H1 (cell line): ENCODE measurements around the gene CHST13. TPM values are rescaled to one million over a fixed set of nuclear protein-coding genes. Genes with fewer than 3 reads are reported as not detected.

ENCODE experiments used
- CTCF ChIA-PET: fragments of 300-600 bp; sonication (Branson Sonifier 250); formaldehyde crosslinking; loops from one replicate; lab custom pipeline; 2021; ENCODE audit not compliant: partially characterized antibody; lab: Charles Lee
- POLR2A ChIA-PET: fragments of 300-600 bp; sonication (Branson Sonifier 250); formaldehyde crosslinking; loops from one replicate; lab custom pipeline; 2021; ENCODE audit warnings: inconsistent platforms; ENCODE audit not compliant: partially characterized antibody; lab: Charles Lee
- DNase-seq, 2 experiments: peaks; one replicate each; pipeline versions ENCODE4 v3.0.0 to v3.0.0-alpha.2; 2010 to 2022; ENCODE audit warnings: low spot score in 2 of 2, low read depth in 1 of 2, mixed read lengths in 1 of 2
- FAIRE-seq: peaks from 2 replicates; lab custom pipeline; 2011; peaks lifted over from hg19 to GRCh38; lab: Jason Lieb, UNC
- H2AFZ ChIP-seq: 2 replicates; pipeline ENCODE4 v1.8.1; 2012; ENCODE audit warnings: low read length, inconsistent platforms
- H2AK5ac ChIP-seq: 2 replicates; pipeline ENCODE4 v1.6.1; 2013; ENCODE audit warnings: low read depth, low read length
- H2BK120ac ChIP-seq: replicated peaks from 2 replicates; pipeline ENCODE3; 2013; ENCODE audit warnings: low read depth, low read length, inconsistent platforms
- H2BK12ac ChIP-seq: 2 replicates; pipeline ENCODE4 v1.6.1; 2013; ENCODE audit warnings: low read depth, low read length
- H2BK15ac ChIP-seq: 2 replicates; pipeline ENCODE4 v1.6.1; 2013; ENCODE audit warnings: low read length
- H2BK20ac ChIP-seq: 2 replicates; pipeline ENCODE4 v1.6.1; 2013; ENCODE audit warnings: low read length
- H2BK5ac ChIP-seq: 2 replicates; pipeline ENCODE4 v1.6.1; 2013; ENCODE audit warnings: low read depth, low read length
- H3K14ac ChIP-seq: 2 replicates; pipeline ENCODE4 v1.6.1; 2013; ENCODE audit warnings: inconsistent platforms; ENCODE audit not compliant: insufficient read length
- H3K18ac ChIP-seq: 2 replicates; pipeline ENCODE4 v1.6.1; 2013; ENCODE audit warnings: low read length; ENCODE audit errors: extremely low read depth
- H3K23ac ChIP-seq: 2 replicates; pipeline ENCODE4 v1.6.1; 2013; ENCODE audit warnings: inconsistent platforms; ENCODE audit not compliant: insufficient read length
- H3K23me2 ChIP-seq: 2 replicates; pipeline ENCODE4 v1.6.1; 2013; ENCODE audit warnings: low read depth, low read length
- H3K27ac ChIP-seq: 2 replicates; pipeline ENCODE4 v1.6.1; 2011; ENCODE audit warnings: low read depth, low read length, inconsistent platforms
- H3K27me3 ChIP-seq, 4 experiments: replicated peaks in 1 of 4; 1 replicate in 1 of 4; 2 replicates in 3 of 4; pipeline versions ENCODE4 v1.6.1 to v1.8.1; 2011 to 2013; ENCODE audit warnings: low read length in 3 of 4, mild to moderate bottlenecking in 3 of 4, inconsistent platforms in 2 of 4, mixed read lengths in 2 of 4, moderate library complexity in 1 of 4; ENCODE audit not compliant: control insufficient read depth in 3 of 4, insufficient read depth in 3 of 4; ENCODE audit errors: extremely low read depth in 1 of 4
- H3K36me3 ChIP-seq, 4 experiments: 2 replicates each; pipeline versions ENCODE4 v1.6.1 to v1.8.1; 2011 to 2013; ENCODE audit warnings: mild to moderate bottlenecking in 4 of 4, low read length in 3 of 4, moderate library complexity in 2 of 4, control low read depth in 1 of 4, inconsistent platforms in 1 of 4; ENCODE audit not compliant: insufficient read depth in 4 of 4, control insufficient read depth in 2 of 4
- H3K4ac ChIP-seq: replicated peaks from 2 replicates; pipeline ENCODE3; 2013; ENCODE audit warnings: low read length, low read depth, mixed read lengths, inconsistent platforms; ENCODE audit not compliant: insufficient read length
- H3K4me1 ChIP-seq, 4 experiments: replicated peaks in 1 of 4; 1 replicate in 1 of 4; 2 replicates in 3 of 4; pipeline versions ENCODE4 v1.6.1 to v1.8.1; 2011 to 2013; ENCODE audit warnings: low read length in 3 of 4, inconsistent platforms in 2 of 4, mixed read lengths in 1 of 4; ENCODE audit not compliant: insufficient read depth in 4 of 4, control insufficient read depth in 3 of 4
- H3K4me2 ChIP-seq, 2 experiments: 2 replicates each; pipeline versions ENCODE4 v1.6.1 to v1.8.1; 2011 to 2013; ENCODE audit warnings: low read depth in 2 of 2, low read length in 2 of 2, control low read depth in 1 of 2, inconsistent platforms in 1 of 2, mild to moderate bottlenecking in 1 of 2; ENCODE audit not compliant: insufficient read depth in 1 of 2
- H3K4me3 ChIP-seq, 4 experiments: fragments of 200-600, 300-600 bp in 1 of 4; sonication (generic), shearing (Covaris generic), sonication (Bioruptor Twin) in 1 of 4; 2 replicates each; pipeline versions ENCODE4 v1.5.1 to v1.8.1; 2011 to 2016; ENCODE audit warnings: low read length in 4 of 4, low read depth in 3 of 4, control low read depth in 2 of 4, inconsistent platforms in 2 of 4, mild to moderate bottlenecking in 2 of 4, mixed read lengths in 1 of 4, moderate library complexity in 1 of 4; ENCODE audit not compliant: insufficient read depth in 2 of 4; ENCODE audit errors: extremely low read depth in 1 of 4
- H3K56ac ChIP-seq: replicated peaks from 2 replicates; pipeline ENCODE3; 2013; ENCODE audit warnings: low read depth, mild to moderate bottlenecking, mixed read lengths, low read length, inconsistent platforms; ENCODE audit not compliant: insufficient read length
- H3K79me1 ChIP-seq: 2 replicates; pipeline ENCODE4 v1.6.1; 2013; ENCODE audit warnings: low read depth, low read length, control low read depth
- H3K79me2 ChIP-seq, 2 experiments: 2 replicates each; pipeline versions ENCODE4 v1.6.1 to v1.8.1; 2012 to 2013; ENCODE audit warnings: low read length in 2 of 2, mild to moderate bottlenecking in 2 of 2, inconsistent platforms in 1 of 2; ENCODE audit not compliant: insufficient read depth in 2 of 2, control insufficient read depth in 1 of 2
- H3K9ac ChIP-seq, 4 experiments: replicated peaks in 1 of 4; 1 replicate in 1 of 4; 2 replicates in 3 of 4; pipeline versions ENCODE4 v1.6.1 to v1.8.1; 2011 to 2013; ENCODE audit warnings: low read depth in 3 of 4, low read length in 3 of 4, control low read depth in 2 of 4, mild to moderate bottlenecking in 2 of 4, moderate library complexity in 2 of 4, inconsistent platforms in 1 of 4; ENCODE audit errors: extremely low read depth in 1 of 4
- H3K9me3 ChIP-seq, 2 experiments: 2 replicates each; pipeline versions ENCODE4 v1.6.1 to v1.8.1; 2012 to 2013; ENCODE audit warnings: mild to moderate bottlenecking in 2 of 2, moderate library complexity in 2 of 2, control low read depth in 1 of 2, inconsistent platforms in 1 of 2, low read depth in 1 of 2, low read length in 1 of 2, mixed read lengths in 1 of 2; ENCODE audit not compliant: insufficient read depth in 2 of 2
- H4K20me1 ChIP-seq, 2 experiments: replicated peaks in 1 of 2; 2 replicates each; pipeline versions ENCODE3 to v1.8.1; 2011 to 2013; ENCODE audit warnings: inconsistent platforms in 2 of 2, low read length in 2 of 2, mild to moderate bottlenecking in 1 of 2; ENCODE audit not compliant: insufficient read depth in 2 of 2, control insufficient read depth in 1 of 2
- H4K5ac ChIP-seq: 2 replicates; pipeline ENCODE4 v1.6.1; 2013; ENCODE audit warnings: low read length, low read depth, mixed read lengths, inconsistent platforms; ENCODE audit not compliant: insufficient read length
- H4K8ac ChIP-seq: 2 replicates; pipeline ENCODE4 v1.8.0; 2013; ENCODE audit warnings: mild to moderate bottlenecking, moderate library complexity, low read length, inconsistent platforms; ENCODE audit not compliant: insufficient read depth; ENCODE audit errors: extremely low read depth
- H4K91ac ChIP-seq: replicated peaks from 2 replicates; pipeline ENCODE3; 2013; ENCODE audit warnings: low read length, mixed read lengths, inconsistent platforms; ENCODE audit not compliant: insufficient read length
- BCL11A ChIP-seq, 2 experiments: IDR thresholded peaks; one replicate each; pipeline ENCODE4 v1.6.1; 2011; ENCODE audit warnings: low read depth in 2 of 2, low read length in 2 of 2, mild to moderate bottlenecking in 2 of 2
- PHF8 ChIP-seq: fragments of 200-600 bp; sonication (generic); conservative IDR thresholded peaks from 2 replicates; pipeline ENCODE4 v1.7.1; 2012; ENCODE audit warnings: low read depth, mild to moderate bottlenecking, inconsistent platforms, low read length, moderate library complexity
- WGBS, 2 experiments: shearing (Covaris generic) in 1 of 2; methylation state at CpG; one replicate each; pipeline versions ENCODE4 v1.1.6 to v1.1.7; 2013 to 2015; ENCODE audit warnings: low lambda C conversion rate in 2 of 2, mixed read lengths in 2 of 2, inconsistent platforms in 1 of 2, low coverage in 1 of 2, missing lambda C conversion rate in 1 of 2; ENCODE audit not compliant: insufficient replicate concordance in 2 of 2, insufficient coverage in 1 of 2, insufficient read length in 1 of 2; ENCODE audit errors: extremely low coverage in 1 of 2, missing lambda C conversion rate in 1 of 2; 5-methylcytosine and 5-hydroxymethylcytosine counted together
- polyA plus RNA-seq, 7 experiments: library from polyadenylated mRNA; depleted of rRNA in 3 of 7; stranded (reverse) in 5 of 7; unstranded in 2 of 7; fragments of >200 nt in 5 of 7; fragments of 200-250 nt in 2 of 7; gene quantifications; 1 replicate in 5 of 7; 2 replicates in 1 of 7; 4 replicates in 1 of 7; pipeline versions ENCODE4 v1.2.1 to v1.2.3, GENCODE V29; 2011 to 2013; ENCODE audit warnings: missing spikeins in 2 of 7, mixed read lengths in 2 of 7
- total RNA-seq: library from RNA; stranded (reverse); fragmentation: NEBNext Ultra II Directional; extraction: Animal tissue kit (Norgen Biotek cat#: 25700); gene quantifications from 2 replicates; pipeline ENCODE4 v1.2.1, GENCODE V29; 2021

CHST13 gene
- total and polyA plus RNA-seq, 2 of the 8 experiments (the other 6 are each of a cell fraction or from before 2014, with no cell fraction given), result 5.4 to 11.7 TPM

DNA sequence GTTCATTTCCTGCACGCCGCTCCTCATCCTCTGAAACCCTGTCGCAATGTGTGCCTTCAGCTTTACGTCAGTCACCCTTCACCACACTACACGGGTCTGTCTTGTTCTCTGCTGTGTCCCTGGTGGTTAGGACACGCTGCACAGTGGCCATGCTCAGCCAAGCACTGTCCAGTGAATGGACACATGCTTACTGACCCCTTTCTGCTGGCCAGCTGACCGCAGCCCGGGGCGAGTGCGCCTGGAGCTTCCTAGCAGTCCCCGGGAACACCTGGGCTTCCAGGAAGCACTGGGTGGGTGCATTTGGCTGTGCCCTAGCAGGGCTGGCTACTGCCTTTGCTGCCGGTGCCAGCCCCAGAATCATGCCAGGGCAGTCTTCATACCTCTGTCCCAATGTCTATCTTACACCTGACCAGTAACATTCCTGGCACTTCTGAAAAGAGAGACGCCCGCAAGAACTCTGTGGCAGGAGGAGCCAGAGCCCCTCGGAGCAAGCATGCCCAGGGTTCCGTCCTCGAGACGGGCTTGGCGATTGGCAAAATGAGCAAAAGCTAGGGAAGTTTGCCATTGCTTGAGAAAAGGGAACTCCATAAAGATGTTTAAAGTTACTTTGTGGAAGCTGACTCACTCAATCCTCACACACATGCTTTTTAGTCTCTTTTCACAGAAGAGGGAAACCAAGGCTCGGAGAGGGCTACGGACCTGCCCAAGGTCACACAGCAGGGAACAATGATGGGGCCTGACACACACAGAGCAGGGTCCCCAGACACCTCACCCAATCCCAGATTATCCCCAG lies 32.5 kb upstream of the CHST13 start:
- FAIRE-seq (no peak), DNase-seq (no peak)
- no peak overlapping the region for H3K4me2 ChIP-seq
- no peak overlapping the region; the same call in 1 of the 2 replicates for H3K18ac ChIP-seq
- H3K56ac ChIP-seq, result no peak overlapping the region
- H4K8ac ChIP-seq, result no peak overlapping the region
- H3K14ac ChIP-seq, result no peak overlapping the region
- H3K9ac ChIP-seq, result no peak overlapping the region
- no peak overlapping the region for H2AK5ac ChIP-seq
- H4K20me1 ChIP-seq, result no peaks in the 10 kb centered on the region
- 0 out of 2 replicates have a peak overlapping the region, but pooled peaks have one; percentile 61 for H2BK20ac ChIP-seq
- 0 out of 2 replicates have a peak, but pooled peaks cover 1% of the 10 kb centered on the region for H3K23me2 ChIP-seq
- H4K5ac ChIP-seq, result no peak overlapping the region
- no peak overlapping the region for H3K23ac ChIP-seq
- H3K4me1 ChIP-seq, result peaks cover 0 to 6% (median 2%) of the 10 kb centered on the region in 4 experiments; a peak in 1 of 7 replicates
- H3K4ac ChIP-seq, result no peak overlapping the region
- WGBS, 2 experiments, result 87% methylated on average over 21 of the region's 21 CpGs; no CpG with 5 or more reads in 1 of the 2 experiments
- H3K79me2 ChIP-seq, result no peaks in the 10 kb centered on the region
- ChIA-PET POLR2A (interaction anchor here (1.3 kb wide), 1 partner anchor 17 kb away, joined by 4 read pairs; no protein-coding TSS in a partner anchor), CTCF (interaction anchor here (0.6 to 5.7 kb wide), 11 partner anchors 8 to 340 kb away, joined by 3 to 49 read pairs (median 3); partner anchors contain the start of gene CHST13)
- H2BK120ac ChIP-seq, result no peak overlapping the region
- H3K79me1 ChIP-seq, result no peaks in the 10 kb centered on the region
- H3K9me3 ChIP-seq, result no peaks in the 10 kb centered on the region
- no peak overlapping the region for H2BK12ac ChIP-seq
- H2BK15ac ChIP-seq, result 0 out of 2 replicates have a peak overlapping the region, but pooled peaks have one; percentile 88
- no peak overlapping the region for H3K27ac ChIP-seq
- H2BK5ac ChIP-seq, result peak overlapping the region; percentile 81; the same call in 1 of the 2 replicates
- H3K36me3 ChIP-seq, result no peaks in the 10 kb centered on the region
- peak overlapping the region; percentile 5 for H4K91ac ChIP-seq
- H3K27me3 ChIP-seq, result 0 out of 7 replicates have a peak, but pooled peaks cover 0 to 2% (median 0%) of the 10 kb centered on the region in 4 experiments
- H2AFZ ChIP-seq, result no peak overlapping the region
- H3K4me3 ChIP-seq, result no peak overlapping the region
- TF ChIP-seq BCL11A (IDR thresholded peaks at IDR 0.05; ENCODE audit: low read depth in 2 of 2, low read length in 2 of 2), result no peak
- no peak for TF ChIP-seq PHF8
